ENCODE data around the gene CFAP97D1.

The CFAP97D1 gene

GRCh38 chr17:43780135-43780534 lies at the start of gene CFAP97D1:
Gene CFAP97D1 (plus strand): TSS chr17:43780435. CDS start chr17:43780463, 28 bp downstream.
- no peak for DNase-seq (ENCODE audit: low read depth)

GRCh38 chr17:43732958-43733357 lies 47.3 kb upstream of the CFAP97D1 start:
- no peak for DNase-seq (ENCODE audit: low read depth)

GRCh38 chr17:43733956-43734355 lies 46.3 kb upstream of the CFAP97D1 start:
- no peak for DNase-seq (ENCODE audit: low read depth)

- DNase-seq (ENCODE audit: low read depth) = no peak
Observed at GRCh38 chr17:43734376-43734775, 45.9 kb upstream of the CFAP97D1 start.

GRCh38 chr17:43736389-43736788 lies 43.8 kb upstream of the CFAP97D1 start:
- no peak for DNase-seq (ENCODE audit: low read depth)

GRCh38 chr17:43737722-43738121 lies 42.5 kb upstream of the CFAP97D1 start:
- no peak for DNase-seq (ENCODE audit: low read depth)

- no peak for DNase-seq (ENCODE audit: low read depth)
Observed at GRCh38 chr17:43740541-43740940, 39.7 kb upstream of the CFAP97D1 start.

- no peak for DNase-seq (ENCODE audit: low read depth)
Observed at GRCh38 chr17:43741636-43742035, 38.6 kb upstream of the CFAP97D1 start.

GRCh38 chr17:43745541-43745940 lies 34.7 kb upstream of the CFAP97D1 start:
- DNase-seq (ENCODE audit: low read depth) = no peak

- DNase-seq (ENCODE audit: low read depth) = no peak
Observed at GRCh38 chr17:43750153-43750552, 30.1 kb upstream of the CFAP97D1 start.

GRCh38 chr17:43753493-43754129 lies 26.6 kb upstream of the CFAP97D1 start:
- no peak for DNase-seq (ENCODE audit: low read depth)

- DNase-seq (ENCODE audit: low read depth) = no peak
Observed at GRCh38 chr17:43754947-43755346, 25.3 kb upstream of the CFAP97D1 start.

- no peak for DNase-seq (ENCODE audit: low read depth)
Observed at GRCh38 chr17:43755389-43755875, 24.8 kb upstream of the CFAP97D1 start.

- no peak for DNase-seq (ENCODE audit: low read depth)
Observed at GRCh38 chr17:43756201-43756600, 24.0 kb upstream of the CFAP97D1 start.

GRCh38 chr17:43757171-43757660 lies 23.0 kb upstream of the CFAP97D1 start:
- DNase-seq (ENCODE audit: low read depth) = no peak

GRCh38 chr17:43758086-43758485 lies 22.1 kb upstream of the CFAP97D1 start:
- DNase-seq (ENCODE audit: low read depth) = no peak

- no peak for DNase-seq (ENCODE audit: low read depth)
Observed at GRCh38 chr17:43758497-43759174, 21.6 kb upstream of the CFAP97D1 start, which contains the start of gene SOST. Gene SOST (minus strand): TSS chr17:43758791. CDS start chr17:43758741, 50 bp downstream.

GRCh38 chr17:43759836-43760235 lies 20.4 kb upstream of the CFAP97D1 start:
- no peak for DNase-seq (ENCODE audit: low read depth)

GRCh38 chr17:43760254-43760852 lies 19.9 kb upstream of the CFAP97D1 start:
- DNase-seq (ENCODE audit: low read depth) = peak; percentile 69

- no peak for DNase-seq (ENCODE audit: low read depth)
Observed at GRCh38 chr17:43766413-43767052, 13.7 kb upstream of the CFAP97D1 start.

- DNase-seq (ENCODE audit: low read depth) = no peak
Observed at GRCh38 chr17:43767053-43767712, 13.1 kb upstream of the CFAP97D1 start.

GRCh38 chr17:43767713-43768059 lies 12.5 kb upstream of the CFAP97D1 start:
- DNase-seq (ENCODE audit: low read depth) = no peak
